IMR-90 (cell line): ENCODE measurements around the gene PSRC1. TPM values are rescaled to one million over a fixed set of nuclear protein-coding genes. Genes with fewer than 3 reads are reported as not detected.
A peak's percentile ranks its signal among the peaks of the same experiment; 100 is the strongest.

Experiments used
- ATAC-seq: fragments of 200-7000 bp; cut with Tn5 transposase; 2 replicates; pipeline ENCODE4 v1.9.1; 2020; ENCODE audit warnings: low read depth, mild to moderate bottlenecking, moderate library complexity
- BruUV-seq: library from RNA; stranded (reverse); fragments of 400-500 nt; replicated peaks from 2 replicates; lab custom pipeline; 2021; lab: Mats Ljungman, UMichigan
- CTCF ChIA-PET: fragments of 300-600 bp; formaldehyde crosslinking; extraction: SDS; loops from one replicate; lab custom pipeline; 2021; ENCODE audit warnings: antibody characterized with exemption; lab: Yijun Ruan, JAX
- POLR2A ChIA-PET: fragments of 300-600 bp; sonication (Branson Sonifier 250); formaldehyde crosslinking; loops from one replicate; lab custom pipeline; 2022; ENCODE audit warnings: antibody characterized with exemption; ENCODE audit not compliant: unreplicated experiment; lab: Charles Lee
- DNase-seq: peaks from one replicate; pipeline ENCODE4 v3.0.0; 2013
- H2AFZ ChIP-seq: replicated peaks from 2 replicates; pipeline ENCODE3; 2013; ENCODE audit warnings: low read length, mild to moderate bottlenecking; ENCODE audit not compliant: poor library complexity
- H2AK5ac ChIP-seq: 2 replicates; pipeline ENCODE4 v1.6.1; 2013; ENCODE audit warnings: low read depth, low read length, inconsistent platforms
- H2AK9ac ChIP-seq: replicated peaks from 2 replicates; pipeline ENCODE3; 2013; ENCODE audit warnings: mild to moderate bottlenecking, low read depth, low read length, moderate library complexity; ENCODE audit not compliant: poor library complexity
- H2BK120ac ChIP-seq: 2 replicates; pipeline ENCODE4 v1.6.1; 2013; ENCODE audit warnings: low read depth, low read length, inconsistent platforms
- H2BK15ac ChIP-seq: 3 replicates; pipeline ENCODE4 v1.6.1; 2013; ENCODE audit warnings: low read depth, low read length, inconsistent platforms
- H2BK20ac ChIP-seq: 2 replicates; pipeline ENCODE4 v1.6.1; 2013; ENCODE audit warnings: low read depth, mild to moderate bottlenecking, inconsistent platforms, low read length, moderate library complexity
- H2BK5ac ChIP-seq: 2 replicates; pipeline ENCODE4 v1.6.1; 2013; ENCODE audit warnings: mild to moderate bottlenecking, low read depth, low read length, inconsistent platforms; ENCODE audit not compliant: poor library complexity, severe bottlenecking
- H3K14ac ChIP-seq: replicated peaks from 2 replicates; pipeline ENCODE4 v1.6.1; 2013; ENCODE audit warnings: low read depth, low read length, inconsistent platforms
- H3K18ac ChIP-seq: 2 replicates; pipeline ENCODE4 v1.6.1; 2013; ENCODE audit warnings: low read depth, low read length, control low read depth
- H3K23ac ChIP-seq: 2 replicates; pipeline ENCODE4 v1.6.1; 2013; ENCODE audit warnings: low read depth, low read length, inconsistent platforms
- H3K27ac ChIP-seq: 2 replicates; pipeline ENCODE4 v1.5.1; 2013; ENCODE audit warnings: mild to moderate bottlenecking, control low read depth, low read length; ENCODE audit not compliant: insufficient read depth
- H3K27me3 ChIP-seq: 2 replicates; pipeline ENCODE4 v1.6.1; 2013; ENCODE audit warnings: low read length; ENCODE audit not compliant: control insufficient read depth, insufficient read depth
- H3K36me3 ChIP-seq: 2 replicates; pipeline ENCODE4 v1.6.1; 2013; ENCODE audit warnings: low read length, mixed read lengths; ENCODE audit not compliant: control insufficient read depth, insufficient read depth
- H3K4ac ChIP-seq: 2 replicates; pipeline ENCODE4 v1.6.1; 2013; ENCODE audit warnings: low read depth, low read length, inconsistent platforms
- H3K4me1 ChIP-seq: 2 replicates; pipeline ENCODE4 v1.6.1; 2013; ENCODE audit warnings: low read length, mixed read lengths; ENCODE audit not compliant: control insufficient read depth, insufficient read depth
- H3K4me2 ChIP-seq: 2 replicates; pipeline ENCODE4 v1.6.1; 2013; ENCODE audit warnings: low read depth, mild to moderate bottlenecking, control low read depth, low read length, moderate library complexity
- H3K4me3 ChIP-seq: 2 replicates; pipeline ENCODE4 v1.5.1; 2013; ENCODE audit warnings: low read depth, mild to moderate bottlenecking, control low read depth, low read length, moderate library complexity; ENCODE audit not compliant: insufficient read depth
- H3K56ac ChIP-seq: 2 replicates; pipeline ENCODE4 v1.6.1; 2013; ENCODE audit warnings: low read length, inconsistent platforms; ENCODE audit not compliant: insufficient read depth; ENCODE audit errors: extremely low read depth
- H3K79me1 ChIP-seq, 2 experiments: 2 replicates each; pipeline ENCODE4 v1.6.1; 2013; ENCODE audit warnings: low read length in 2 of 2, inconsistent platforms in 1 of 2, low read depth in 1 of 2
- H3K9ac ChIP-seq: 2 replicates; pipeline ENCODE4 v1.6.1; 2013; ENCODE audit warnings: low read depth, low read length, control low read depth
- H3K9me1 ChIP-seq: 2 replicates; pipeline ENCODE4 v1.6.1; 2013; ENCODE audit warnings: low read length, inconsistent platforms; ENCODE audit not compliant: insufficient read depth
- H3K9me3 ChIP-seq: 2 replicates; pipeline ENCODE4 v1.6.1; 2013; ENCODE audit warnings: low read length; ENCODE audit not compliant: control insufficient read depth, insufficient read depth
- H4K20me1 ChIP-seq: 2 replicates; pipeline ENCODE4 v1.6.1; 2013; ENCODE audit warnings: low read length, inconsistent platforms; ENCODE audit not compliant: insufficient read depth
- H4K5ac ChIP-seq: 2 replicates; pipeline ENCODE4 v1.6.1; 2013; ENCODE audit warnings: mild to moderate bottlenecking, low read depth, low read length, control low read depth
- H4K8ac ChIP-seq, 2 experiments: 2 replicates each; pipeline ENCODE4 v1.6.1; 2013; ENCODE audit warnings: low read depth in 2 of 2, low read length in 2 of 2, control low read depth in 1 of 2, inconsistent platforms in 1 of 2
- H4K91ac ChIP-seq: 2 replicates; pipeline ENCODE4 v1.6.1; 2013; ENCODE audit warnings: low read depth, low read length, inconsistent platforms; ENCODE audit not compliant: insufficient read depth
- BHLHE40 ChIP-seq: fragments of 150-350 bp; IDR thresholded peaks from 2 replicates; pipeline ENCODE4 v1.6.1; 2016; ENCODE audit warnings: mild to moderate bottlenecking, low read depth, low read length
- CEBPB ChIP-seq: IDR thresholded peaks from 2 replicates; pipeline ENCODE4 v1.6.1; 2012; ENCODE audit warnings: low read depth, low read length, improper control_type of control experiment
- MAZ ChIP-seq: IDR thresholded peaks from 2 replicates; pipeline ENCODE4 v1.6.1; 2012; ENCODE audit warnings: low read depth, mild to moderate bottlenecking, low read length, improper control_type of control experiment, moderate library complexity, borderline replicate concordance
- POLR2A ChIP-seq: IDR thresholded peaks from 2 replicates; pipeline ENCODE4 v1.6.1; 2012; ENCODE audit warnings: mild to moderate bottlenecking, low read depth, low read length
- RCOR1 ChIP-seq: IDR thresholded peaks from 2 replicates; pipeline ENCODE4 v1.6.1; 2012; ENCODE audit warnings: mild to moderate bottlenecking, low read length, improper control_type of control experiment; ENCODE audit not compliant: insufficient replicate concordance
- WGBS, 2 experiments: methylation state at CpG; one replicate each; pipeline versions ENCODE4 v1.1.5 to v1.1.7; 2013; ENCODE audit warnings: missing lambda C conversion rate in 2 of 2; ENCODE audit not compliant: insufficient read length in 1 of 2; ENCODE audit errors: extremely low coverage in 2 of 2; 5-methylcytosine and 5-hydroxymethylcytosine counted together
- dilution Hi-C: fragments of 300-500 bp; cut with HindIII; formaldehyde crosslinking; loops from one replicate; pipeline ENCODE4 v1.14.3; 2018; ENCODE audit warnings: low sequenced_read_pairs; ENCODE audit not compliant: unreplicated experiment
- in situ Hi-C: fragments of 300-500 bp; cut with MboI; formaldehyde crosslinking; loops from 3 replicates; pipeline ENCODE4 v1.14.3; 2019; ENCODE audit warnings: low sequenced_read_pairs, inconsistent platforms, mixed read lengths
- intact Hi-C: fragments of 100-400 bp; cut with micrococcal nuclease; formaldehyde crosslinking; loops from 2 replicates; pipeline ENCODE4 v1.10.0; 2022
- polyA plus RNA-seq, 3 experiments: library from polyadenylated mRNA; depleted of rRNA; stranded (reverse); fragments of >200 nt; gene quantifications; 2 replicates each; pipeline ENCODE4 v1.2.3, GENCODE V29; 2012; ENCODE audit warnings: low replicate concordance in 1 of 3
- total RNA-seq: library from RNA; depleted of rRNA; stranded (reverse); fragments of >200 nt; gene quantifications from 2 replicates; pipeline ENCODE4 v1.2.3, GENCODE V29; 2012

Gene PSRC1
- total and polyA plus RNA-seq, 2 of the 4 experiments (the other 2 are of a cell fraction): 34.6 to 40.3 TPM

DNA sequence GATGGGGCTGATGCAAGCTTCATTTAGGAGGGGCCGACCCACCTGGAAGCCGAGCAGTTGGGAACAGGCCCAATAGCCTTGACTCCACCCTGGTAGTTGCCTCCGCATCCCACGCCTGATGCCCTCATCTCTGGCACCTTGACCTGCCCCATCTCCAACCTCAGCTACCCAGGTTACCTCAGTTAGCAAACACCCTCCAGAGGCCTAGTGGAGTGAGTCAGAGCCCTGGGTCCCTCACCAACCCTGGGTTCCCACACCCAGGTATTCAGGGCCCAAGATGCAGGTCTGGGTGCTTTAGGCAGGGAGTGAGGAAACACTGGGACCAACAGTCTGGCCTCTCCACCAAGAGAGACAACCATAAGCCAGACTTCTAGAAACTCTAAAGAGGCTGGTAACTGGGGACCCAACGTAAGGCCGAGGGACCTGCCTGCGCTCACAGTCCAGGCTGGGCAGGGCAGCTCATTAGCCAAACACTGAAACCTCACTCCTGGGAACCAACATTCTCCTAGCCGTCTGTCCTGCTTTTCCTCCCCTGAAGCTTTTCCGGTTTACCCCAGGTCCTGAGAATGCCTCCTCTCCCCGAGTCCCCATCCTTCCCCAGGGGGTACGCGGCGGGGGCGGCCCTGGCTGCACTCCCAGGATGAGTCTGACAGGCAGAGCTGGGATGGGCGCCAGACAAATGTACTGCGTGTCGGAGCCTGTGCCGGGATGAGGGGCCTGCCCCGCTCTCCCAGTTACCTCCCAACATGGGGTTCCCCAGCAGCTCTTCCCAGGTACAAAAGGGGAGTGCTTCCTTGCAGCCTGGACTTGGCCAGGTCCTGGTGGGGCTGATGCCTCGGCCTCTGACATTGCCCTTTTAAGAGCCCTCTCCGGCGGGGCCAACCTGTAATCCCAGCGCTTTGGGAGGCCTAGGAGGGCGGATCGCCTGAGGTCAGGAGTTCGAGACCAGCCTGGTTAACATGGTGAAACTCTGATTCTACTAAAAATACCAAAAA, 42.5 kb downstream of the PSRC1 start:
- Histone ChIP-seq H3K9me1 (peaks cover 14% of the 10 kb centered on the region), H2AFZ (peak overlapping the region; percentile 79), H3K9me3 (no peaks in the 10 kb centered on the region), H3K18ac (no peak overlapping the region), H3K79me1 (peaks cover 0 to 26% of the 10 kb centered on the region in 2 experiments; a peak in 2 of 4 replicates), H3K27me3 (no peaks in the 10 kb centered on the region), H2AK9ac (peak overlapping the region; percentile 86), H3K27ac (0 out of 2 replicates have a peak overlapping the region, but pooled peaks have one; percentile 5), H2BK20ac (no peak overlapping the region), H2BK120ac (no peak overlapping the region), H3K9ac (no peak overlapping the region), H2BK15ac (0 out of 3 replicates have a peak overlapping the region, but pooled peaks have one; percentile 6), H3K4me1 (peaks cover 11% of the 10 kb centered on the region), H4K20me1 (peaks cover 25% of the 10 kb centered on the region), H3K4ac (peak overlapping the region; percentile 58), H2AK5ac (peak overlapping the region; percentile 75), H3K36me3 (peaks cover 33% of the 10 kb centered on the region), H3K4me2 (peak overlapping the region; percentile 56), H3K14ac (peak overlapping the region; percentile 63; the same call in 1 of the 2 replicates), H3K23ac (peak overlapping the region; percentile 81), H4K5ac (no peak overlapping the region), H4K8ac (peak overlapping the region; percentile 28 to 79; a peak in 2 of 4 replicates), H3K56ac (no peak overlapping the region), H2BK5ac (no peak overlapping the region), H3K4me3 (no peak overlapping the region), H4K91ac (no peak overlapping the region)
- ATAC-seq: peak; percentile 72
- ChIA-PET POLR2A (interaction anchor here (1.1 kb wide), 1 partner anchor 42 kb away, joined by 3 read pairs; the partner anchor contains the start of gene PSRC1), CTCF (no interaction called here)
- no TSS peak for BruUV-seq
- intact Hi-C loops (loop anchor here (1.0 kb wide), 1 partner anchor 9 kb away; the partner anchor contains the start of gene CELSR2), dilution Hi-C loops (no loop called here), in situ Hi-C loops (no loop called here)
- TF ChIP-seq POLR2A (no peak), CEBPB (no peak), RCOR1 (no peak), BHLHE40 (no peak), MAZ (peak; percentile 52; the same call in 1 of the 2 replicates)
- peak; percentile 71 for DNase-seq
- WGBS, 2 experiments: 39% methylated on average over 9 of the region's 26 CpGs; no CpG with 5 or more reads in 1 of the 2 experiments
